Tibial nerve (tissue), 4 donors: ENCODE data around the gene NSUN7.

Experiments
- CTCF ChIP-seq, 5 experiments: fragments of 200-600 bp in 3 of 5; fragments of 450-650 bp in 2 of 5; sonication (generic) in 3 of 5; IDR thresholded peaks; one replicate each; pipeline ENCODE4 v1.5.1; 2016 to 2019; ENCODE audit warnings: antibody characterized with exemption in 5 of 5, mild to moderate bottlenecking in 3 of 5, moderate library complexity in 2 of 5
- EP300 ChIP-seq, 2 donors: sonication (generic); formaldehyde crosslinking; IDR thresholded peaks; one replicate each; pipeline ENCODE4 v1.6.1; 2017; ENCODE audit warnings: antibody characterized with exemption in 2 of 2, mild to moderate bottlenecking in 1 of 2
- POLR2A ChIP-seq, 2 donors: fragments of 450-650 bp; IDR thresholded peaks; one replicate each; pipeline ENCODE4 v1.6.1; 2017; ENCODE audit warnings: antibody characterized with exemption in 2 of 2, mild to moderate bottlenecking in 2 of 2, moderate library complexity in 2 of 2

GRCh38 chr4:40720351-40720750 is 29.4 kb upstream of the NSUN7 start:
- TF ChIP-seq CTCF (IDR thresholded peaks at IDR 0.05) (no peak), POLR2A (IDR thresholded peaks at IDR 0.05) (no peak), EP300 (IDR thresholded peaks at IDR 0.05) (no peak)
